ENCODE results near the gene BCO1. TPM values are rescaled to one million over a fixed set of nuclear protein-coding genes. Genes with fewer than 3 reads are reported as not detected.

Gene BCO1
- total RNA-seq, 2 donors from 2014 or later = 0.18 to 2.2 TPM

- intact Hi-C loops (cut with DNase I) = no loop called here
- TF ChIP-seq POLR2AphosphoS5 (IDR thresholded peaks at IDR 0.05) (no peak), CTCF (IDR thresholded peaks at IDR 0.05) (no peak), POLR2A (IDR thresholded peaks at IDR 0.05) (no peak)
- Histone ChIP-seq H3K27ac (no peak overlapping the region), H3K4me3 (no peak overlapping the region), H3K9me3 (no peaks in the 10 kb centered on the region), H3K4me1 (replicated peaks) (no peaks in the 10 kb centered on the region), H3K36me3 (no peaks in the 10 kb centered on the region), H3K27me3 (replicated peaks; ENCODE audit: insufficient read depth) (no peaks in the 10 kb centered on the region)
- no peak for DNase-seq (ENCODE audit: low spot score)
- WGBS = 78% methylated on average over 11 of the region's 11 CpGs
Observed at GRCh38 chr16:81293909-81294802, 55.7 kb downstream of the BCO1 start.

DNA sequence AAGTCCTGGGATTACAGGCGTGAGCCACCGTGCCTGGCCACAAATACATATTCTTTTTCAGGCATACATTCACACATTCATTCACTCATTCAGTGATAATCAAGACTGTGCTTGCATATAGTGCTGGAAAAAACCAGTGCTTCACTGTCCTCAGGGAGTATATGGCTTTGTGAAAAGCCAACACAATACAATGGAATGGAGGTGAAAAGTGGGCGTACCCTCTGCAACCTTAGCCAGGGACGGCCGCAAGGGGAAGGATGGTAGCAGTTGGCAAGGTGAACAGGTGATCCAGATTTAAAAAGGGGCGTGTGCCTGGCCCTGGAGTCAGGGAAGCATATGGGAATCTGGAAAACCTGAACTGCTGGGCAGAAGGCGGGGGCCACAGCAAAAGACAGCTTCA, 58.1 kb downstream of the BCO1 start:
- intact Hi-C loops (cut with DNase I) = no loop called here
- Histone ChIP-seq H3K27ac (no peak overlapping the region), H3K27me3 (replicated peaks; ENCODE audit: insufficient read depth) (no peaks in the 10 kb centered on the region), H3K36me3 (no peaks in the 10 kb centered on the region), H3K4me3 (no peak overlapping the region), H3K9me3 (no peaks in the 10 kb centered on the region), H3K4me1 (replicated peaks) (no peaks in the 10 kb centered on the region)
- DNase-seq (ENCODE audit: low spot score) = no peak
- 83% methylated on average over 7 of the region's 7 CpGs for WGBS
- TF ChIP-seq POLR2AphosphoS5 (IDR thresholded peaks at IDR 0.05) (no peak), CTCF (IDR thresholded peaks at IDR 0.05) (no peak), POLR2A (IDR thresholded peaks at IDR 0.05) (no peak)

DNA sequence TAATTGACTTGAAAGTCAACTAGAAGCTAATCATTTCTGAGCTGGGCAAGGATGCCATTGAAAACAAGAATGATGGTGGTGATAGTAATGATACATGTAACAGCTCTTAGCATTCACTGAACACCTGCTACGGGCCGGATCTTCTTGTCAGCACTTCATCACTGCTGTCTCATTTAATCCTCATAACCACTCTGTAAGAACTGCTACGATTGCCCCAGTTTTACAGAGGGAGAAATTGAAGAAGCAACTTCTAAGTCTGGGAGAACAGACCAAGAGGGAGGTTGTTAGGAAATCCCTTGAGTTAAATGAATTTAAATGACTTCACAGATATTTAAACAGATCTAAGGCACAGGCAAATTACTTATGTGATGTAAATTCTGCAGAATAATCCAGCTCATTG, 69.3 kb downstream of the BCO1 start:
- 74% methylated on average over 3 of the region's 3 CpGs for WGBS
- H3K27me3 ChIP-seq (replicated peaks; ENCODE audit: insufficient read depth) = no peaks in the 10 kb centered on the region
- H3K4me1 ChIP-seq (replicated peaks) = peaks cover 2% of the 10 kb centered on the region
- TF ChIP-seq POLR2A (IDR thresholded peaks at IDR 0.05) (no peak), POLR2AphosphoS5 (IDR thresholded peaks at IDR 0.05) (no peak), CTCF (IDR thresholded peaks at IDR 0.05) (no peak)
- no peak overlapping the region for H3K4me3 ChIP-seq
- intact Hi-C loops (cut with DNase I) = no loop called here
- no peak for DNase-seq (ENCODE audit: low spot score)
- no peaks in the 10 kb centered on the region for H3K9me3 ChIP-seq
- H3K36me3 ChIP-seq = no peaks in the 10 kb centered on the region
- H3K27ac ChIP-seq = no peak overlapping the region

GRCh38 chr16:81310045-81310644, 71.7 kb downstream of the BCO1 start:
- Histone ChIP-seq H3K4me1 (replicated peaks) (peaks cover 7% of the 10 kb centered on the region), H3K9me3 (no peaks in the 10 kb centered on the region), H3K27me3 (replicated peaks; ENCODE audit: insufficient read depth) (no peaks in the 10 kb centered on the region), H3K36me3 (no peaks in the 10 kb centered on the region), H3K4me3 (no peak overlapping the region), H3K27ac (no peak overlapping the region)
- intact Hi-C loops (cut with DNase I) = loop anchor here (10.0 kb wide), 2 partner anchors 215 to 275 kb away; partner anchors contain the start of genes ATMIN and GCSH
- TF ChIP-seq POLR2AphosphoS5 (IDR thresholded peaks at IDR 0.05) = no peak
- WGBS = 62% methylated on average over 5 of the region's 5 CpGs
- no peak for DNase-seq (ENCODE audit: low spot score)

GRCh38 chr16:81311762-81312161, 73.3 kb downstream of the BCO1 start:
- Histone ChIP-seq H3K36me3 (no peaks in the 10 kb centered on the region), H3K27ac (no peak overlapping the region), H3K27me3 (replicated peaks; ENCODE audit: insufficient read depth) (no peaks in the 10 kb centered on the region), H3K4me1 (replicated peaks) (peaks cover 7% of the 10 kb centered on the region), H3K4me3 (no peak overlapping the region), H3K9me3 (no peaks in the 10 kb centered on the region)
- DNase-seq (ENCODE audit: low spot score) = no peak
- intact Hi-C loops (cut with DNase I) = loop anchor here (10.0 kb wide), 2 partner anchors 217 to 277 kb away; partner anchors contain the start of genes ATMIN and GCSH
- TF ChIP-seq POLR2AphosphoS5 (IDR thresholded peaks at IDR 0.05) (no peak), CTCF (IDR thresholded peaks at IDR 0.05) (no peak), POLR2A (IDR thresholded peaks at IDR 0.05) (no peak)

Measured in prostate gland (tissue), 2 donors.